B cell (primary cell): Measurements from ENCODE around the gene TEDC2.

Experiments used
- CTCF ChIP-seq: fragments of 200-600 bp; IDR thresholded peaks from one replicate; pipeline ENCODE4 v1.8.0; 2022; ENCODE audit warnings: antibody characterized with exemption, mild to moderate bottlenecking
- EZH2 ChIP-seq: IDR thresholded peaks from 2 replicates; pipeline ENCODE4 v1.6.1; 2012; ENCODE audit warnings: borderline replicate concordance, low read depth, mild to moderate bottlenecking, moderate library complexity, low read length; ENCODE audit not compliant: insufficient read depth, poor library complexity, severe bottlenecking

- no peak for TF ChIP-seq CTCF
- TF ChIP-seq EZH2, result no peak
Observed at GRCh38 chr16:2512735-2513404, 53.0 kb downstream of the TEDC2 start.
